HCT116 (cell line): ENCODE results near the gene GRIFIN. TPM values are rescaled to one million over a fixed set of nuclear protein-coding genes. Genes with fewer than 3 reads are reported as not detected.

ENCODE experiments used
- ATAC-seq: fragments of 200-7000 bp; cut with Tn5 transposase; 2 replicates; pipeline ENCODE4 v1.9.1; 2020; ENCODE audit warnings: mild to moderate bottlenecking, moderate library complexity
- BruUV-seq: library from RNA; stranded (reverse); fragments of 400-500 nt; replicated peaks from 2 replicates; lab custom pipeline; 2021; lab: Mats Ljungman, UMichigan
- CTCF ChIA-PET: fragments of 300-600 bp; sonication (Branson Sonifier 250); formaldehyde crosslinking; loops from one replicate; lab custom pipeline; 2021; ENCODE audit warnings: antibody characterized with exemption; lab: Charles Lee
- POLR2A ChIA-PET: fragments of 300-600, 350-600 bp; sonication (Branson Sonifier 250); formaldehyde crosslinking; loops from one replicate; lab custom pipeline; 2021; ENCODE audit warnings: antibody characterized with exemption; lab: Charles Lee
- RAD21 ChIA-PET, 2 experiments: fragments of 300-600 bp; sonication (Branson Sonifier 250); formaldehyde crosslinking; loops; one replicate each; lab custom pipeline; 2023; ENCODE audit warnings: low total read pairs in 2 of 2; ENCODE audit not compliant: uncharacterized antibody in 2 of 2, unreplicated experiment in 2 of 2, low non-redundant PET in 1 of 2; lab: Charles Lee
- DNase-seq: peaks from one replicate; pipeline ENCODE4 v3.0.0-alpha.2; 2010; ENCODE audit warnings: low read depth, low spot score
- H2AFZ ChIP-seq: fragments of 200-600 bp; shearing (Covaris generic), sonication (generic); 2 replicates; pipeline ENCODE4 v1.6.1; 2017; ENCODE audit warnings: low read depth, mixed run types, mixed read lengths, antibody characterized with exemption, low read length; ENCODE audit not compliant: poor library complexity, severe bottlenecking
- H3K27ac ChIP-seq: 2 replicates; pipeline ENCODE4 v1.5.1; 2012; ENCODE audit warnings: low read depth, low read length
- H3K27me3 ChIP-seq: fragments of 200-600 bp; sonication (generic); 2 replicates; pipeline ENCODE4 v1.6.1; 2016; ENCODE audit warnings: mixed run types, low read length, mixed read lengths; ENCODE audit not compliant: insufficient read depth
- H3K36me3 ChIP-seq, 2 experiments: fragments of 200-500 bp in 1 of 2; fragments of 200-600 bp in 1 of 2; sonication (Bioruptor generic) in 1 of 2; sonication (generic) in 1 of 2; 2 replicates each; pipeline versions ENCODE4 v1.5.1 to v1.6.1; 2014 to 2016; ENCODE audit warnings: low read length in 2 of 2, inconsistent platforms in 1 of 2, mixed read lengths in 1 of 2, mixed run types in 1 of 2; ENCODE audit not compliant: insufficient read depth in 2 of 2, control insufficient read depth in 1 of 2
- H3K4me1 ChIP-seq, 2 experiments: fragments of 200-600 bp in 1 of 2; sonication (generic) in 1 of 2; 2 replicates each; pipeline versions ENCODE4 v1.5.1 to v1.6.1; 2012 to 2017; ENCODE audit warnings: low read length in 2 of 2, inconsistent platforms in 1 of 2, mild to moderate bottlenecking in 1 of 2, mixed read lengths in 1 of 2, mixed run types in 1 of 2, moderate library complexity in 1 of 2; ENCODE audit not compliant: insufficient read depth in 2 of 2, control insufficient read depth in 1 of 2
- H3K4me2 ChIP-seq: fragments of 200-600 bp; sonication (generic); 2 replicates; pipeline ENCODE4 v1.6.1; 2017; ENCODE audit warnings: mixed run types, low read length, mixed read lengths
- H3K4me3 ChIP-seq, 2 experiments: fragments of 200-600 bp in 1 of 2; sonication (generic) in 1 of 2; replicated peaks in 1 of 2; 2 replicates each; pipeline ENCODE4 v1.5.1; 2011 to 2016; ENCODE audit warnings: low read length in 2 of 2, control low read depth in 1 of 2, low read depth in 1 of 2, mild to moderate bottlenecking in 1 of 2, mixed read lengths in 1 of 2, mixed run types in 1 of 2
- H3K79me2 ChIP-seq: fragments of 200-600 bp; sonication (generic); 2 replicates; pipeline ENCODE4 v1.6.1; 2017; ENCODE audit warnings: mild to moderate bottlenecking, mixed run types, low read length, moderate library complexity, mixed read lengths; ENCODE audit not compliant: insufficient read depth
- H3K9ac ChIP-seq: fragments of 200-600 bp; sonication (generic); 2 replicates; pipeline ENCODE4 v1.6.1; 2016; ENCODE audit warnings: low read length, mixed read lengths
- H3K9me2 ChIP-seq: fragments of 200-600 bp; sonication (generic), shearing (Covaris generic); 2 replicates; pipeline ENCODE4 v1.6.1; 2017; ENCODE audit warnings: mixed run types, mild to moderate bottlenecking, moderate library complexity; ENCODE audit not compliant: insufficient read depth
- H3K9me3 ChIP-seq, 2 experiments: fragments of 200-500 bp in 1 of 2; fragments of 200-600 bp in 1 of 2; sonication (Bioruptor generic) in 1 of 2; sonication (generic) in 1 of 2; 2 replicates each; pipeline ENCODE4 v1.6.1; 2014 to 2017; ENCODE audit warnings: low read length in 2 of 2, mixed read lengths in 2 of 2, inconsistent platforms in 1 of 2, low read depth in 1 of 2, mild to moderate bottlenecking in 1 of 2, mixed run types in 1 of 2, moderate library complexity in 1 of 2; ENCODE audit not compliant: control insufficient read depth in 1 of 2, insufficient read depth in 1 of 2
- H4K20me1 ChIP-seq: fragments of 200-600 bp; sonication (generic), shearing (Covaris generic); 2 replicates; pipeline ENCODE4 v1.6.1; 2017; ENCODE audit warnings: mixed run types, mild to moderate bottlenecking, moderate library complexity; ENCODE audit not compliant: insufficient read depth
- CBX3 ChIP-seq: IDR thresholded peaks from 2 replicates; pipeline ENCODE4 v1.6.1; 2012; ENCODE audit warnings: low read depth
- CEBPB ChIP-seq: IDR thresholded peaks from 2 replicates; pipeline ENCODE4 v1.6.1; 2012; ENCODE audit warnings: low read depth
- CTCF ChIP-seq, 3 experiments: fragments of 200-600 bp in 1 of 3; sonication (generic) in 1 of 3; IDR thresholded peaks in 2 of 3; conservative IDR thresholded peaks in 1 of 3; 2 replicates each; pipeline ENCODE4 v1.5.1; 2012 to 2017; ENCODE audit warnings: low read depth in 2 of 3, low read length in 2 of 3, antibody characterized with exemption in 1 of 3, borderline replicate concordance in 1 of 3, control low read depth in 1 of 3, mild to moderate bottlenecking in 1 of 3, mixed read lengths in 1 of 3, mixed run types in 1 of 3, moderate library complexity in 1 of 3; ENCODE audit not compliant: insufficient read depth in 1 of 3
- EGR1 ChIP-seq: IDR thresholded peaks from 2 replicates; pipeline ENCODE4 v1.6.1; 2012; ENCODE audit warnings: low read depth
- ELF1 ChIP-seq: IDR thresholded peaks from 2 replicates; pipeline ENCODE4 v1.6.1; 2012; ENCODE audit warnings: low read depth, borderline replicate concordance
- EZH2 ChIP-seq: fragments of 200-600 bp; sonication (generic); IDR thresholded peaks from 2 replicates; pipeline ENCODE4 v1.6.1; 2017; ENCODE audit warnings: antibody characterized with exemption, mixed run types
- EZH2phosphoT487 ChIP-seq: fragments of 200-600 bp; IDR thresholded peaks from 2 replicates; pipeline ENCODE4 v1.6.1; 2018; ENCODE audit warnings: antibody characterized with exemption, borderline replicate concordance
- FOSL1 ChIP-seq: IDR thresholded peaks from 2 replicates; pipeline ENCODE4 v1.6.1; 2012; ENCODE audit warnings: low read depth
- JUND ChIP-seq: IDR thresholded peaks from 2 replicates; pipeline ENCODE4 v1.6.1; 2012
- MAX ChIP-seq: IDR thresholded peaks from 2 replicates; pipeline ENCODE4 v1.6.1; 2012
- POLR2A ChIP-seq: IDR thresholded peaks from 2 replicates; pipeline ENCODE4 v1.7.0; 2011; ENCODE audit warnings: borderline replicate concordance; ENCODE audit not compliant: insufficient read depth, insufficient read length; ENCODE audit errors: extremely low read depth
- POLR2AphosphoS5 ChIP-seq: IDR thresholded peaks from 2 replicates; pipeline ENCODE4 v1.6.1; 2011; ENCODE audit warnings: mild to moderate bottlenecking, low read depth, low read length, moderate library complexity
- RAD21 ChIP-seq: IDR thresholded peaks from 2 replicates; pipeline ENCODE4 v1.6.1; 2012; ENCODE audit warnings: low read depth, mild to moderate bottlenecking
- REST ChIP-seq: IDR thresholded peaks from 2 replicates; pipeline ENCODE4 v1.6.1; 2012; ENCODE audit warnings: low read depth
- SIN3A ChIP-seq: IDR thresholded peaks from 2 replicates; pipeline ENCODE4 v1.6.1; 2012; ENCODE audit warnings: low read depth
- SP1 ChIP-seq: IDR thresholded peaks from 2 replicates; pipeline ENCODE4 v1.6.1; 2012; ENCODE audit warnings: low read depth
- TCF7L2 ChIP-seq: IDR thresholded peaks from 2 replicates; pipeline ENCODE4 v1.7.0; 2011; ENCODE audit warnings: borderline replicate concordance, inconsistent platforms; ENCODE audit not compliant: insufficient read depth, insufficient read length; ENCODE audit errors: extremely low read depth
- ZBTB33 ChIP-seq: IDR thresholded peaks from 2 replicates; pipeline ENCODE4 v1.6.1; 2011; ENCODE audit warnings: mild to moderate bottlenecking, low read length, moderate library complexity; ENCODE audit not compliant: insufficient replicate concordance; ENCODE audit errors: extremely low read depth
- ZFX ChIP-seq: fragments of 450-650 bp; IDR thresholded peaks from 2 replicates; pipeline ENCODE4 v1.6.1; 2017
- ZNF274 ChIP-seq: fragments of 200-500 bp; sonication (Bioruptor generic); IDR thresholded peaks from 2 replicates; pipeline ENCODE4 v1.6.1; 2014; ENCODE audit warnings: mild to moderate bottlenecking, low read depth, low read length, inconsistent platforms
- intact Hi-C: fragments of 100-400 bp; cut with micrococcal nuclease; formaldehyde crosslinking; loops from 2 replicates; pipeline ENCODE4 v1.10.0; 2022
- total RNA-seq: library from RNA; stranded (reverse); gene quantifications from one replicate; pipeline ENCODE4 v1.2.1, GENCODE V29; 2021; ENCODE audit not compliant: unreplicated experiment

Gene GRIFIN
- total RNA-seq, 1 experiment from 2014 or later, result not detected

- no peak for TF ChIP-seq TCF7L2
- no peak for TF ChIP-seq ELF1
- TF ChIP-seq, all 23 proteins: peak for 0
Measured at GRCh38 chr7:2445047-2445446, 31.2 kb downstream of the GRIFIN start (continued).

GRCh38 chr7:2444476-2444875 is 31.7 kb downstream of the GRIFIN start:
- no TSS peak for BruUV-seq
- no peak overlapping the region for H2AFZ ChIP-seq
- no peaks in the 10 kb centered on the region for H3K27me3 ChIP-seq
- H3K4me3 ChIP-seq, result no peak overlapping the region
- POLR2A ChIA-PET, result no interaction called here
- ATAC-seq, result no peak
- intact Hi-C loops, result no loop called here
- no peak overlapping the region for H3K9ac ChIP-seq
- TF ChIP-seq CBX3 (no peak), POLR2AphosphoS5 (no peak), SIN3A (no peak), EZH2phosphoT487 (no peak), EZH2 (no peak), POLR2A (no peak), CTCF (IDR thresholded peaks at IDR 0.05 in 2 of 3, conservative IDR thresholded peaks at IDR 0.05 in 1 of 3; ENCODE audit: borderline replicate concordance in 1 of 3, insufficient read depth in 1 of 3, low read depth in 2 of 3, low read length in 2 of 3) (no peak), RAD21 (no peak), JUND (no peak), ZNF274 (no peak), SP1 (no peak), FOSL1 (no peak), REST (no peak), TCF7L2 (no peak), ZFX (no peak), EGR1 (no peak), CEBPB (no peak), ZBTB33 (no peak), MAX (no peak)
- TF ChIP-seq, all 23 proteins: peak for 0
- H3K79me2 ChIP-seq, result no peaks in the 10 kb centered on the region
- H3K36me3 ChIP-seq, result no peaks in the 10 kb centered on the region
- peaks cover 0 to 3% of the 10 kb centered on the region in 2 experiments; a peak in 1 of 4 replicates for H3K4me1 ChIP-seq
- DNase-seq, result no peak
- no peaks in the 10 kb centered on the region for H4K20me1 ChIP-seq
- H3K9me3 ChIP-seq, result no peaks in the 10 kb centered on the region
- H3K27ac ChIP-seq, result no peak overlapping the region
- H3K9me2 ChIP-seq, result no peaks in the 10 kb centered on the region
- ChIA-PET CTCF (no interaction called here), RAD21 (no interaction called here)
- H3K4me2 ChIP-seq, result no peak overlapping the region
